Stimulated activated CD4-positive, alpha-beta T cell treated with anti-CD3 and anti-CD28 coated beads, TNF-alpha, amount 100 ng/mL, for 24 hours (primary cell): Measurements from ENCODE around the gene GRID1.
"Not testable (repeated sequence)": the region's sequence is repeated elsewhere in the genome, so short reads cannot be mapped to it uniquely, and the experiment has no call there.

Source experiments
- DNase-seq, 3 experiments: peaks; one replicate each; pipeline ENCODE4 v3.0.0-alpha.2; 2020; ENCODE audit warnings: low read depth in 3 of 3

GRID1 gene

DNA sequence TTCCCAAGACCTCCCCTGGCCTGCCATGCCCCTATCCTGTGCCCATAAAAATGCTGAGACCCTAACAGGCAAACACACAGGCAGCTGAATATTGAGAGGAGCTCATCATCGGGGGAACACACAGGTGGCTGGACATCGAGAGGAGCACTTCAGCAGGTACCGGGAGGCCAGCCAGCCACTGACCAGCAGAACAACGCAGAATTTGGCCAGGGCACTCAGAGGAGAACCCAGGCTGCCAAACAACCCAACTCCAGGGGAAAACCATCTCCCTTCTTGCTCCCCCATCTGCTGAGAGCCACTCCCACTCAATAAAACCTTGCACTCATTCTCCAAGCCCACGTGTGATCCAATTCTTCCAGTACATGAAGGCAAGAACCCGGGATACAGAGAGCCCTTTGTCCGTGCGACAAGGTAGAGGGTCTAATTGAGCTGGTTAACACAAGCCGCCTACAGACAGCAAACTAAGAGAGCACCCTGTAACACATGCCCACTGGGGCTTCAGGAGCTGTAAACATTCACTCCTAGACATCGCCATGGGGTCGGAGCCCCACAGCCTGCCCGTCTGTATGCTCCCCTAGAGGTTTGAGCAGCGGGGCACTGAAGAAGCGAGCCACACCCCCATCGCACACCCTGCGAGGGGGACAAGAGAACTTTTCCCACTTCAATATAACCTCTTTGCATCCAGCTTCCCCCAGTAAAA, 258.8 kb downstream of the GRID1 start:
- not testable (repeated sequence) for DNase-seq

DNA sequence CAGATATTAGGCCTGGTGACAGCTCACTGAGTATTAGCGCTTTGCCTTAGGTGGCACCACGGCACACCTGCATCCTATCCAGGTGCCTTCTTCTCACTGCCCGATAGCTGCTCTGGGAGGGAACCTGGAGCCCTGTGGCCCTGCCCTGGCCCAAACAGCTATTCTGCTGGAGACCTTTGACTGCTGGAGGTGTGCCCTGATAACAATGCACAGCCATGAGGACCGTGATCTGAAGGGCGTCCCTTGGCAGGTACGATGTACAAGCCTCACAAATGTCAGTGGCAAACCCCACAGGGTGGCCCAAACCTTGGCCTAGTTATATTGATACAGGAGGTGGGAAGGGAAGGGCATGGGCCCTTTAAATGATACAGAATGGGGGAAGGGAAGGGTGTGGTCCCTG, 259.5 kb downstream of the GRID1 start:
- DNase-seq = no peak

DNA sequence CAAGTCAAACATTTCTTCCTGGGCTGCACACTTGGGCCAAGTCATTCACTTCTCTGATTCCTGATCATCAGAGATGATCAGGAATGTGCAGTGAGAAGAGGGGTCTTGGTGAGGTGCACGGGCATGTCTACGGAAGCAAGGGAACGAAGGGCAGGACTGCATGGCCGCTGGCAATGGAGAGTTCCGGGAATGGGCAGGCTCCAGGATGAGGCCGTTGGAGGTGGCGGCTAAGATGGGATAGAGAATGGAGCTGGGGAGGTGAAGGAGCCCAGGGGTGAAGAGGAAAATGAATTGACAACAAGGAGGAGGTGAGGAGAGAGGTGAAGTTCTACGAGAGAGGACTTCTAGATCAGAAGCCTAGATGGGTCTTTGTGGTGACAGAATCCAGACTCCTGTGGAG, 260.0 kb downstream of the GRID1 start:
- no peak for DNase-seq

DNA sequence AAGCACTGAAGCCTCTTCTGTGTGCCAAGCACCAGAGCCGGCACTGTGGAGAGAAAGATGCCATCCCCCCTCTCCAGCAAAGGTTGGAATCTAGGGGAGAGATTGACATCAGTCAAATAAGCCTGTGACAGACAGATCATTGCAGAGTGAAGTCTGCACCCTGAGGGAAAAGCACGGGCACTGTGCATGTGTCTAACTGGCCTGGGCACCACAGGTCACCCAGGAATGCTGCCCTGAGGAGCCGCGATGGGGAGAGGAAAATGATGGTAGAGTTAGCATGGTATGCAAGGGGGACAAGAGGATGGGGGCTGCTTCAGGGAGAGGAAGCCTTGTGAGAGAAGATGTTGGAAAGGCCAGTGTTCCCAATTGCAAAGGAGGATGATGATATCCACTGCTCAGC, 261.0 kb downstream of the GRID1 start:
- no peak for DNase-seq

DNA sequence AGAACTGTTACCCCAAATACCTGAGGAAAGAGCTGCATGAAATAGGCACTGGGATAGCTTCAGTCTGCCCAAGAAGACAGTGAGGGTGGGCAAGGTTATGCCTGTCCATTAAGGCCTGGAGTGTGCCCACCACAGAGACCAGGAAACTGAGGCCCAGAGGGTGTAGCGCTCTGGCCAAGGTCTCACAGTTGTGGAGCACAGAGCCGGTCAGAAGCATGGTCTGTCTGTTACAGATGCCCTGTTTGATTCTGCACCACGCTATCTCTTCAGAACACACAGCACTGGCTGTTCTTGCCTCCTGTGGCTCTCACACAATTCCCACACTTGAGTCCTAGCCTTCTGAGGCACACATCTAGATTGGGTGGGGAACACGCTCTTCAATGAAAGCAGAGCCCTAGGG, 261.4 kb downstream of the GRID1 start:
- no peak for DNase-seq

DNA sequence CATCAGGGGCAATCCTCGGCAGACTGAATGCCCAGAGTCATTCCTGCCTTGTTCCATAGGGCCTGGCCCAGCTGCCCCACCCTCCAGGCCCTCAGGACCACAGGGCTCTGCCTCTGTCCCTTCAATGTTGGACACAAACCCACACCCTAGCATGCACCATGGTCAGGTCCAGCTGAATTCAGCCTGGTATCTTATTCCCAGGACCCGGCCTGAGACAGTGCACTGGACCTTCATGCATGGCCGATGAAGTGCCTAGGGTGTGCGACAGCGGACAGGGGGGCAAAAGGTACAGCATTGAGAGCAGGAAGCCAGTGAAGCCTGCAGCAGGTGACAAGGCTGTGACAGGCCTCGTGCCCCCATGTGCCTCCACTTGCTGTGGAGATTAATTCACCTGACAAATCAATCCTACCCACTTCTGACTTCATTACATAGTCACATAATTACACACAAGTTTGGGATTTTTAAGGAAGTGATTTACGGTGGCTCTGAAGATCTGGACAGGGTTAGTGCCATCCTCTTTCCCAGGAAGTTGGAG, 261.9 kb downstream of the GRID1 start:
- no peak for DNase-seq

DNA sequence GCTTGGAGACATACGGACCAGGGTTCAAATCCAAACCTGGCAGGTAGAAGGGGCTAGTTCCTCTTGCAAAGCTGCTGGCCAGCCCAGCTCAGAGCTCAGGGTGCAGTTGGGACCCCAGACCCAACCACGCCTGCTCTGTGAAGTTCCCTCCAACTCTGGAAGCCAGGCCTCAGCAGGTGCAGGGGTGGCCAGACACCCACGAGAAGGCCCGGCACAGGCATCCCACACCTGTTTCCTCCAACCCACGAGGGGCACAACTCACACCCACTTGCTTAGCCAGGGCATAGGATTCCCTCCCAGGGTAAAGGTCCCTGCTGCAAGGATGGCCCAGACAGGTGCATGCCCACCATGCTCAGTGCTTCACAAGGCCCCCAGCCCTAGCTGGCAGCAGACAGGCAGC, 262.4 kb downstream of the GRID1 start:
- no peak for DNase-seq

DNA sequence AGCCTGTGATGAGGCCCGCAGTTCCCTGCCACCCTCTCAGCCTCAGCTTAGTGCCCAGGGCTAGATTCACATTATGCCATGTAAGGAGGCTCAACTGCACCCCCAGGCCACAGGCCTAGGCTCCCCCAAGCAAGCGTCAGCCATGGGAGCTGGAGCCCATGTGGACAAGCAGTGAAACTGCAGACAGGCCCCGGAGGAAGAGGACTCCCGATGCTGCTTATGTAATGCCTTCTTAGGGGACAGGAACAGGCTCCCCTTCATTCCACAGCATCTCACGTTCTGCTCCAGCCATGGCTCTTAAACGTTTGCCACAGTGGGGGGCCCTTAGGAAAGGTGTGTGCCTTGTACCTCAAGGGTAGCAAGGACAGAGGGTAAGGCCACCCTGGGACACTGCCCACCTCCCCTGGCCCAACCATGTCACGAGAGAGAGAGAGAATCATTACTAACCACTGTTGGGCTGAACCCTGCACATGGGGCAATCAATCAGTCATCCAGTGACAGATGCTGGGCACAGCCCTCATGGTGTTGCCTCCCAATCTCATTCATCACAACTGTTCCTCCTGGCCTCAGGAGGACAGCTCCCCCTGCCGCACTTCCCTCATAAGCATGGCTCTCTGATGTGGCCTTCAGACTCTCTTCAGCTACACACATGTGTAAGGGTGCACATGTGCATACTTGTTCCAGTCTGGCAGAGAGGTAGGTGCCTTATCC, 263.0 kb downstream of the GRID1 start:
- no peak for DNase-seq

DNA sequence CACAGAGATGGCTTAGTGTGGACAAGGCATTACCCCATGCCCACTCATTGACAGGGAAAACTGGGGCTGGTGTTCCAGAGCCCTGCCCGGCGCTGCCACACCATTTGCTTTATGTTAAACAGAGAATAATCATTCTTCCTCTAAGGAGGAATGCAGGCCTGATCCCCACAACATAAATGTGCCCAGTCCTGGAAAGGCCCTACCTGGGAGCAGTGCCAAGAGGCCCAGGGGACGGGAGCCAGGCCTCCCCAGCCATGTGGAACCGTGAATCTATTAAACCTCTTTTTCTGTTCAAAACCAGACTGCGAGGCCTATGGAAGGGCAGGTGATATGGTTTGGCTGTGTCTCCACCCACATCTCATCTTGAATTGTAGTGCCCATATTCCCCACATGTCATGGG, 264.1 kb downstream of the GRID1 start:
- no peak for DNase-seq

DNA sequence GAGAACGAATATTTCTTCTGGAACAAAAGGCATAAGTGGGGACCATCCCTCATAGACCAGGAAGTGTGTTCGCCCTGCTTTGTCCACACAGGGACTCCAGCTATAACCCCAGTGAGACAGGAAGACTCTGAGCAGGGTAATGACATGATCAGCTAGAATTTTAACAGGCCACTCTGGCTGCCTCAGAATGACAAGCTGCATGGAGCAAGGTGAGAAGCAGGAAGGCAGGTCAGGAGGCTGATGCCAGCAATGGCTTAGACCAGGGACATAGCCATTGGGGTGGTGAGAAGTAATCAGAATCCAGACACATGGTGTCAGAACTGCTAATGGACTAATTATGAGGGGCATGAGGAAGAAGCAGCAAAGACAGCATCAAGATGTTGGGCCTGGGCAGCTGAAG, 264.6 kb downstream of the GRID1 start:
- DNase-seq = no peak

DNA sequence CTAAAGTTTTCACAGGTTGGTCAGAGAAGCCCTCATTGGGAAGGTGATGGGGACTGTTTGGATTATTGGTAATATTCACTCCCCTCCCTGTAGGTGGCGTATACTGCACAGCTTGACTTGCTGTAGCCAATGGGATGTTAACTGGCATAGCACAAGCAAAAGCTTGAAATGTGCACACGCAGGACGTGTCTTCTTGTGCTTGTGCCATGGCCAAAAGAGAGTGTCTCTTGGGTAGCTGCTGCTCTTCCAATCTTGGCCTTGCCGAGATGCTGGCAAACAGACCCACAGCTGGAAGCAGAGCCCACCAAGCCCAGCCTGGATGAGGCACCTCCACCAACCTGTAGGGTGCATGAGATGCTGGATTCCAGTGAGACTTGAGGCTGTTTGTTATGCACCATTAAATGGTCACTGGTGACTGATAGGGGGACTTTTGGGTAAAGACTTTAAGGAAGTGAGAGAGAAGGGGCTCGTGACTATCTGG, 266.0 kb downstream of the GRID1 start:
- DNase-seq = no peak

DNA sequence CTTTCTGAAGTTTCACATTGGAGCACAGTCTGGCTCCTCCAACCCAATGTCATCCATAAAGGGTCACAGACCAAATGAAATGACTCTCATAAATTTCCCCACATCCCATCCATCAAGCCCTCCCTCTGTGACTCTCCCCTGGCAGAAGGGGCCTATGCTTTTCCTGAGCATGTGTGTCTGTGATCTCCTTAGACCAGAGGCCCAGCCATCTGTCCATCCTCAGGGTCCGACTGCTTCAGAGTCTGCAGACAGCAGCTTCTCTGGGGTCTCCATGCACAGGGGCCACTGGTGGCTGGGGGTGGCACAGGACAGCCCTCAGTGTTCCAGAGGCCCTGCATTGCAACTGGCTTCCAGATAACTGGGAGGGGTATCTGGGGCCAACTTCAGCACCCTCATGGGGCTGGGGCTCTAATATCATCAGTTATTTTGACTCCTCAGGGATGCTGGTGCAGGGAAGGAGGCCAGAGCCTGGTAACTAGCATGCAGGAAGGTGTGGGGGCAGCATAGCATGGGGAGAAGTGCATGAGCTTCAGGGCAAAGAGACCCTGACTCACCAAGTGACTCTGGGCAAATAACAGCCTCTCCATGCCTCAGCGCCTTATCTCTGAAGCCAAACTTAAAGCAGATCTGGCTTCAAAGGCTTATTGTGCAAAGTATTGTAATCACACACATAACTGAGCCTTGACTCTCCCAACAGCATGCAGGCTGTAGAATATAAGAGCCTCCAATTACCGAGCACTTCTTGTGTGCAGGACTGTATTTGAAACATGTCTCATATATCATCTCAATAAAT, 266.9 kb downstream of the GRID1 start:
- DNase-seq = no peak

DNA sequence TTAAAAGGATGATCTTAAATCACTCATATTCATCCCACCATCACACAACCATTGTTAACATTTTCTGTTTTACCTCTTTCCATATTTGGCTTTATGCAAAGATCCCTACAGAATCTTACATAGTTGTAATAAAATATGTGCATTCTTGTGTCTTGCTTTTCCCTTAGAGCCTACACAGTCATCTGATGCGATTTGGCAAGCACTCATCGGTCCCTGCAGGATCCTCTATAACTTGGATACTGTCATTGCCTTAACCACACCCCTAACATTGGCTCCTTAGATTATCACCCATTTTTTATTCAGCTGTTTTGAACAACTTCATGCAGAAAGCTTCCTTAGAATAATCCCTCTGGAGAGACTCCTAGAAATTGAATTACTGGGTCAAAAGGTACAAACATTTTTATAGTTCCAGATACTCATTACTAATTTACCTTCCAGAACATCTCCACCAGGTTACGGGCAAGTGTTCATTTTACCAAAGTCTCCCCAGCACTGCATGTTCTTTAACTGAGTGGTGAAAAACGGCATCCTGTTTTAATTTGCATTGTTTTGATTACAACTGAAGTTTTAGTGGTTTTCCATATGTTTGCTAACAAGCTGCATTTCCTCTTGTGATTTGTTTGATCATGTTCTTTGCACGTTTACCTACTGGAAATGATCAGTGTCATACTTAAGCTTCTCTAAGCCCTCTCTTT, 268.3 kb downstream of the GRID1 start:
- no peak for DNase-seq

DNA sequence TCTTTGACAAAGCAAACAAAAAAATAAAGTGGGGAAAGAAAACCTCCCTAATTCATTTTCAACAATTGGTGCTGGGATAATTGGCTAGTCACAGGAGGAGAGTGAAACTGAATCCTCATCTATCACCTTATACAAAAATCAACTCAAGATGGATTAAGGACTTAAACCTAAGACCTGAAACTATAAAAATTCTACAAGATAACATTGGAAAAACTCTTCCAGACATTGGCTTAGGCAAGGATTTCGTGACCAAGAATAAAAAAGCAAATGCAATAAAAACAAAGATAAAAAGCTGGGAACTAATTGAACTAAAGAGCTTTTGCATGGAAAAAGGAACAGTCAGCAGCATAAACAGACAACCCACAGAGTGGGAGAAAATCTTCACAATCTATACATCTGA, 271.5 kb downstream of the GRID1 start:
- not testable (repeated sequence) for DNase-seq

DNA sequence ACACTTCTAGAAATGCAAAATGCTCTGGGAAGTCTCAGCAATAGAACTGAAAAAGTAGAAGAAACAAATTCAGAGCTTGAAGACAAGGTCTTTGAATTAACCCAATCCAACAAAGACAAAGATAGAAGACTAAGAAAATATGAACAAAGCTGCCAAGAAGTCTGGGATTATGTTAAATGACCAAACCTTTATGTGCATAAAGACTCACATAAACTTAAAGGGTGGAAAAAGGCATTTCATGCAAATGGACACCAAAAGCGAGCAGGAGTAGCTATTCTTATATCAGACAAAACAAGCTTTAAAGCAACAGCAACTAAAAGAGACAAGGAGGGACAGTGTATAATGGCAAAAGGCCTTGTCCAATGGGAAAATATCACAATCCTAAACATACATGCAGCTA, 274.3 kb downstream of the GRID1 start:
- not testable (repeated sequence) for DNase-seq

DNA sequence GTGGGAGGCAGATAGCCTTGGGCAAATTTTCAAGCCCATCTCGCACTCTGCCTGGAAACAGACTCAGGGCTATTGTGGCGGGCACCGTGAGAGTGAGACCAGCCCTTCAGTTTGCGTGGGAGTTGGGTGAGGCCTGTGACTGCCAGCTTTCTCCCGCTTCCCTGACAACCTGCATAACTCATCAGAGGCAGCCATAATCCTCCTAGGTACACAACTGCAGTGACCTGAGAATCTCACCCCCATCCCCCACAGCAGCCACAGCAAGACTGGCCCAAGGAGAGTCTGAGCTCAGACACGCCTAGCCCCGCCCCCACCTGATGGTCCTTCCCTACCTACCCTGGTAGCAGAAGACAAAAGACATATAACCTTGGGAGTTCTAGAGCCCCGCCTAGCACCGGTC, 275.4 kb downstream of the GRID1 start:
- no peak for DNase-seq

DNA sequence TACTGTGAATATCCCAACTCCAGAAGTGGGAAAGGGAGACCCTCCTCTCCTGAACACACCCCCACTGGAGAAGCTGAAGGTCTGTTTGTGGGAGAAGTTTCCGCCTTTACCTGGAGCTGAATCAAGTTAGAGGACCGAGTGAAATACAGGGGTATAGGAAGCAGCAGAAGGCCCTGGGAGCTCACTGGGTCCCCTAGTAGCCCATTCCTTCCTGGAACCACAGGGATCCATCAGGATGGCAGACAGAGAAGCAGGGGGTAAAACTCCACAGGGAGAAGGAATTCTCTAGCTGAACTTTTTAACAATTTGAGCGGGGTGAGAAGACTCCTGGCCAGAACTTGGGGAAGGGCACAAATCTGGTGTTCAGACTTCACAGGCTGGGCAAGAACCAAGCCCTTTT, 275.8 kb downstream of the GRID1 start:
- no peak for DNase-seq

DNA sequence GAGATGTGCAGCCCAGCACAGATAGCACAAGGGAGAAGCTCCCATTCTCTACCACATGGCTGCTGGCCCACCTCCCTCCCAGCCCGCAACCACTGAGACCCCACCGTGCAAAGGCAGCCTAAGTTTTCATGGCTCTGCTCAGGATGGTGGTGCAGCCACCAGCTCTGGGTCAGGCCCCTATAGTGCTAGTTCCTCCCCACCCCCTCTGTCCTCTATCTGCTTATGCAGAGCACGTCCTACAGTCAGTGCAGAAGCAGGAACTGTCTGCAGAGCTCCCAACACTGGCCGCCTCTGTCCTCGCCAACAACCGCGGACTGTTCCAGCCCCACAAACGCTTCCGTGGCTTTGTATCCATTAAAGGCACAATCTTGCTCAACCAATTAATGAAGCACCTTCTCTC, 278.9 kb downstream of the GRID1 start:
- no peak for DNase-seq

DNA sequence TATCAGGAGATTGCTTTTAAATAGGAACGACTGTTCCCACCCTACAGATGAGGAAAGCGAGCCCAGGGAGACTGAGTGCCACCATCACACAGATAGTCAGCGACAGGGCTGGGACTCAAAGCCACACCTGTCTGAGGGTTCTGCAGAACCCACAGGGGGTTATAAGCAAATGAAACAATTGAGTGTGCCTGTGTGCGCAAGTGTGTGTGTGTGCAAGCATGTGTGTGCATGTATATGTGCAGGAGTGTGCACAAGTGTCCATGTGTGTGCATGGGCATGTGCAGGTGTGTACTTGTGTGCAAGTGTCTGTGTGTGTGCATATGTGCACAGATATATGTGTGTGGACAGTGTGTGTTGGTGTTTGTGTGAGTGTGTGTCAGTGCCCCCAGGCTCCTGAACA, 280.2 kb downstream of the GRID1 start:
- DNase-seq = no peak

DNA sequence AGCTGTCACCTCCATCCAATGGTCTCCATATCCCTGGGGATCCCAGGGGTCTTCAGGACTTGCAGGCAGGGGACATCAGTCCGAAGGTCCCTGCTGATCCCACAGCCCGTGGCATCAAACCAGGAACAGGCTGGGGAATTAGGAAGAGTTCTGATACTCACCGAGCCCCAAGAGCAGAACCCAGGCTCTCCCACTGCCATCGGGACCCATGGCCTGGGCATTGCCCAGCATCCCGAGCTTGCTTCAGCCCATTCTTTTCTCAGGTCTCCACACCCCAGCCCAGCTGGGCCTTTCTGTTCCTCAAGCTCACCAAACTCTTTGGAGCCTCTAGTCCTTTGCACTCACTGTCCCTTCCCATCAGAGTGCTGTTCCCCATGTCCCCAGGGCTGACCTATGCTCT, 280.9 kb downstream of the GRID1 start:
- DNase-seq = no peak

DNA sequence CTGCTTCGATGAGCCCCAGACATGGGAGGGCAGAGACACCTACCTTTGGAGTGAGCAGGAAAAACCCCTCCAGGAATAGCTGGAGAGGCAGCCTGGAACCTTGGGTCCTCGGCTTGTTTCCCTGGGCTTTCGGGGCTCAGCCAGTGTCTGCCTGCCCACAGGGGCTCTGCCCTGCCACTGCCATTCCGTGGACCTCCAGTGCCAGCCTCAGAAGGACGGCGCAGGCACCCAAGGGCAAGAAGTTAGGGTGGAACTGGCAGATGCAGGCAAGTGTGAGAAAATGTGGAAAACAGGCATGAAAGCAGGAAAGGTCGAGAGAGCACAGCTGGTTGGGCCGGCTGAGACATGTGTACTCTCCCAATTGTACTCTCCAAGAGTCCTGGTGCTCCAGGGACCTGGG, 281.5 kb downstream of the GRID1 start:
- no peak for DNase-seq

DNA sequence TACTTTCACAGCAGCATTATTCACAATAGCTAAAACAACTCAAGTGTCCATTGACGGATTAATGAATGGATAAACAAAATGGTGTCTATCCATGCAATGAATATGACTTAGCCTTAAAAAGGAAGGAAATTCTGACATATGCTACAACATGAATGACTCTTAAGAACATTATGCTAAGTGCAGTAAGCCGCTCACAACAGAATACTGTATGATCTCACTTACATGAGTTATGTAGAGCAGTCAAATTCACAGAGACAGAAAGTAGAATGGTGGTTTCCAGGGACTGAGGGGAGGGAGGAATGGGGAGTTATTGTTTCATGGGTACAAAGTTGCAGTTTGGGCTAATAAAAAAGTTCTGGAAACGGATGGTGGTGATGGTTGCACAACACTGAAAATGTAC, 282.0 kb downstream of the GRID1 start:
- DNase-seq = no peak
